M059J (cell line): ENCODE measurements around the gene GSTM5. TPM values are rescaled to one million over a fixed set of nuclear protein-coding genes. Genes with fewer than 3 reads are reported as not detected.
A peak's percentile ranks its signal among the peaks of the same experiment; 100 is the strongest.
"Not testable (repeated sequence)": the region's sequence is repeated elsewhere in the genome, so short reads cannot be mapped to it uniquely, and the experiment has no call there.

ENCODE experiments used
- DNase-seq: peaks from one replicate; pipeline ENCODE4 v3.0.0-alpha.2; 2012; ENCODE audit warnings: low read depth
- total RNA-seq: library from RNA; depleted of rRNA; stranded (reverse); fragments of >200 nt; shearing (Covaris generic); gene quantifications from 2 replicates; pipeline ENCODE4 v1.2.3, GENCODE V29; 2014; rRNA removed

Gene GSTM5
- not detected in 2 replicates for total RNA-seq

GRCh38 chr1:109711593-109712320 is at the start of gene GSTM5:
TSS of gene GSTM5 (plus strand) at chr1:109712251. CDS start at chr1:109712313, 62 bp downstream.
- DNase-seq, result not testable (repeated sequence)

- no peak for DNase-seq
Measured at GRCh38 chr1:109664671-109665070, 47.4 kb upstream of the GSTM5 start.

- DNase-seq, result peak; percentile 81
Measured at GRCh38 chr1:109667452-109668122, 44.5 kb upstream of the GSTM5 start, which contains the start of gene GSTM2. TSS of gene GSTM2 (plus strand) at chr1:109668057. CDS start at chr1:109668116, 59 bp downstream.

GRCh38 chr1:109668123-109668775 is 43.8 kb upstream of the GSTM5 start:
- no peak for DNase-seq

- no peak for DNase-seq
Measured at GRCh38 chr1:109669246-109669948, 42.7 kb upstream of the GSTM5 start.

- not testable (repeated sequence) for DNase-seq
Measured at GRCh38 chr1:109669949-109670302, 42.1 kb upstream of the GSTM5 start.

- DNase-seq, result no peak
Measured at GRCh38 chr1:109671067-109671466, 41.0 kb upstream of the GSTM5 start.

- not testable (repeated sequence) for DNase-seq
Measured at GRCh38 chr1:109673861-109674260, 38.2 kb upstream of the GSTM5 start.

- not testable (repeated sequence) for DNase-seq
Measured at GRCh38 chr1:109676683-109677381, 35.2 kb upstream of the GSTM5 start.

- DNase-seq, result no peak
Measured at GRCh38 chr1:109677459-109677858, 34.6 kb upstream of the GSTM5 start.

- DNase-seq, result not testable (repeated sequence)
Measured at GRCh38 chr1:109678637-109679036, 33.4 kb upstream of the GSTM5 start.

GRCh38 chr1:109684777-109685176 is 27.3 kb upstream of the GSTM5 start:
- DNase-seq, result not testable (repeated sequence)

- not testable (repeated sequence) for DNase-seq
Measured at GRCh38 chr1:109685399-109685798, 26.7 kb upstream of the GSTM5 start.

- not testable (repeated sequence) for DNase-seq
Measured at GRCh38 chr1:109685890-109686289, 26.2 kb upstream of the GSTM5 start.

- not testable (repeated sequence) for DNase-seq
Measured at GRCh38 chr1:109687109-109687508, 24.9 kb upstream of the GSTM5 start.

- no peak for DNase-seq
Measured at GRCh38 chr1:109687641-109688499, 24.2 kb upstream of the GSTM5 start, which contains the start of gene GSTM1. TSS of gene GSTM1 (plus strand) at chr1:109687817. CDS start at chr1:109687874, 57 bp downstream.

- no peak for DNase-seq
Measured at GRCh38 chr1:109689844-109690405, 22.1 kb upstream of the GSTM5 start.

GRCh38 chr1:109691759-109692158 is 20.3 kb upstream of the GSTM5 start:
- DNase-seq, result no peak

GRCh38 chr1:109694400-109694799 is 17.7 kb upstream of the GSTM5 start:
- not testable (repeated sequence) for DNase-seq

GRCh38 chr1:109695138-109695537 is 16.9 kb upstream of the GSTM5 start:
- not testable (repeated sequence) for DNase-seq
